Vagina (tissue), 2 donors: Measurements from ENCODE around the gene CFAP45. TPM values are rescaled to one million over a fixed set of nuclear protein-coding genes. Genes with fewer than 3 reads are reported as not detected.

Source experiments
- DNase-seq, 2 donors: peaks; one replicate each; pipeline ENCODE4 v3.0.0-alpha.2; 2017; ENCODE audit errors: extremely low spot score in 2 of 2
- H3K27ac ChIP-seq: fragments of 200-600 bp; sonication (generic); one replicate; pipeline ENCODE4 v1.5.1; 2019
- H3K27me3 ChIP-seq: fragments of 200-600 bp; sonication (generic); one replicate; pipeline ENCODE4 v1.5.1; 2019
- H3K36me3 ChIP-seq, 2 donors: fragments of 200-600 bp; sonication (generic); one replicate each; pipeline ENCODE4 v1.5.1; 2017 to 2019
- H3K4me1 ChIP-seq: fragments of 200-600 bp; sonication (generic); one replicate; pipeline ENCODE4 v1.5.1; 2019
- H3K4me3 ChIP-seq, 2 donors: fragments of 200-600 bp; sonication (generic); 1 replicate in 1 of 2; 2 replicates in 1 of 2; pipeline ENCODE4 v1.5.1; 2016 to 2019
- H3K9me3 ChIP-seq: fragments of 200-600 bp; sonication (generic); one replicate; pipeline ENCODE4 v1.5.1; 2019
- POLR2A ChIP-seq, 2 donors: fragments of 450-650 bp; IDR thresholded peaks; one replicate each; pipeline ENCODE4 v1.6.1; 2017; ENCODE audit warnings: antibody characterized with exemption in 2 of 2, mild to moderate bottlenecking in 2 of 2, moderate library complexity in 2 of 2
- POLR2AphosphoS5 ChIP-seq, 2 donors: sonication (generic); formaldehyde crosslinking; IDR thresholded peaks; one replicate each; pipeline ENCODE4 v1.9.0; 2017; ENCODE audit warnings: antibody characterized with exemption in 2 of 2, mild to moderate bottlenecking in 2 of 2, low read depth in 1 of 2; ENCODE audit not compliant: insufficient read depth in 1 of 2
- intact Hi-C: fragments of 100-400 bp; cut with DNase I; formaldehyde crosslinking; loops from one replicate; pipeline ENCODE4 v1.15.1; 2023
- total RNA-seq: library from RNA; depleted of rRNA; stranded (reverse); fragments of >200 nt; gene quantifications from one replicate; pipeline ENCODE4 v1.2.3, GENCODE V29; 2016
- TF ChIP-seq, protein P1 (sequence below), 3 experiments: fragments of 450-650 bp in 2 of 3; fragments of 200-600 bp in 1 of 3; sonication (generic) in 1 of 3; IDR thresholded peaks; one replicate each; pipeline ENCODE4 v1.5.1; 2017 to 2019; ENCODE audit warnings: antibody characterized with exemption in 3 of 3, mild to moderate bottlenecking in 2 of 3, moderate library complexity in 2 of 3

Gene CFAP45
- total RNA-seq, 1 donor from 2014 or later = not detected

DNA sequence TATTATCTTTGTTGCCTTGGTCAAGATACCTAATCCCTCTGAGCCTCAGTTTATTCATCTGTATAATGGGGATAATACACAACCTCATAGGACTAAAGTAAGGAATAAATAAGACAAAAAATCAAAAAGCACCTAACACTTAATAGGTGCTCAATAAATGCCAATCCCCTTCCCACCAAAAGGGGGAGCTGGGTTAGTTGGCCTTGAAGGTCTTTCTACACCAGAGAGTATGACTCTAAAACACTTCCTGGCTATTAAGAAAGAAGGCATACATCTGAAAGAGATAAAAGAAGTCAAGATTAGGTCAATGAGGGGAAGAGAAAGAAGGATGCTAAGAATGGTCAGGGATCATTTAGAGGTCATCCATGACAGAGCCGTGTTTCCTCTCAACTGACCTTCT is 48.6 kb downstream of the CFAP45 start:
- Histone ChIP-seq H3K4me1 (peaks cover 30% of the 10 kb centered on the region), H3K36me3 (no peaks in the 10 kb centered on the region), H3K4me3 (no peak overlapping the region), H3K27me3 (no peaks in the 10 kb centered on the region), H3K27ac (no peak overlapping the region), H3K9me3 (no peaks in the 10 kb centered on the region)
- intact Hi-C loops = no loop called here
- no peak for DNase-seq
- no peak for TF ChIP-seq POLR2AphosphoS5 (IDR thresholded peaks at IDR 0.05; ENCODE audit: insufficient read depth in 1 of 2, low read depth in 1 of 2)
- TF ChIP-seq POLR2A (IDR thresholded peaks at IDR 0.05) = no peak
- TF ChIP-seq, protein P1, sequence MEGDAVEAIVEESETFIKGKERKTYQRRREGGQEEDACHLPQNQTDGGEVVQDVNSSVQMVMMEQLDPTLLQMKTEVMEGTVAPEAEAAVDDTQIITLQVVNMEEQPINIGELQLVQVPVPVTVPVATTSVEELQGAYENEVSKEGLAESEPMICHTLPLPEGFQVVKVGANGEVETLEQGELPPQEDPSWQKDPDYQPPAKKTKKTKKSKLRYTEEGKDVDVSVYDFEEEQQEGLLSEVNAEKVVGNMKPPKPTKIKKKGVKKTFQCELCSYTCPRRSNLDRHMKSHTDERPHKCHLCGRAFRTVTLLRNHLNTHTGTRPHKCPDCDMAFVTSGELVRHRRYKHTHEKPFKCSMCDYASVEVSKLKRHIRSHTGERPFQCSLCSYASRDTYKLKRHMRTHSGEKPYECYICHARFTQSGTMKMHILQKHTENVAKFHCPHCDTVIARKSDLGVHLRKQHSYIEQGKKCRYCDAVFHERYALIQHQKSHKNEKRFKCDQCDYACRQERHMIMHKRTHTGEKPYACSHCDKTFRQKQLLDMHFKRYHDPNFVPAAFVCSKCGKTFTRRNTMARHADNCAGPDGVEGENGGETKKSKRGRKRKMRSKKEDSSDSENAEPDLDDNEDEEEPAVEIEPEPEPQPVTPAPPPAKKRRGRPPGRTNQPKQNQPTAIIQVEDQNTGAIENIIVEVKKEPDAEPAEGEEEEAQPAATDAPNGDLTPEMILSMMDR (IDR thresholded peaks at IDR 0.05) = no peak

DNA sequence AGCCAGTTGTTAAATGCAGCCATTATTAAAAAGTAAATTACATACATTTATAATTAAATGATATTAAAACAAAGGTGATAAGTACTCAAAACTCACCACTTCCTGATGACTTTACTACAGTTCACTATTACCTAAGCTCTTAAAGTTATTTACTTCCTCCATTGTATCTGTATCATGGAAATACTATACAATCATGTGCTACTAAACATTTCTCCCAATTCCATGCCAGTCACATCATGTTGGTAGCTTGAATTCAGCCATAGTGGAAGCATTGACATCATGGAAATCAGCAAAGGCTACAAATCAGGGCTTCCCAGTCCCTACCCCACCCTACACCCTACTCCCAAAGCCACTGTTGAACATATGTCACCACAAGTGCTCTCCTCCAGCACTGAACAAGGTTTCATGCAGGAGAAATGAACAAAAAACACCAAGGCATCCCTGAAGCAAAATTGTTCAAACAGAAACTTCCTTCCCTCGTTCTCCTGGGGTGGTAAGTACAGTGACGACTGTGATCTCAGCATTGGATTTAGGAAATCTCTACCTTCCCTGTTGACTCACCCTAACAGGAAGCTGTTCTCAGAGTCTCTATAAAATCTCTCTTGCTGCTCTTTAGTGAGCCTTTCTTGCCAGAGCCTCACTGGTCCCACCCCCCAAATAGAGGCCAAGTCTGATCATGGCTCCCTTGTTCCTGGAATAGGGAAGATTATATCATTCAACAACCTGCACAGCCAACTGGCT is 50.2 kb downstream of the CFAP45 start:
- DNase-seq = no peak
- H3K27ac ChIP-seq = peak overlapping the region; percentile 21
- no peaks in the 10 kb centered on the region for H3K9me3 ChIP-seq
- no peaks in the 10 kb centered on the region for H3K27me3 ChIP-seq
- H3K4me3 ChIP-seq = no peak overlapping the region
- H3K4me1 ChIP-seq = peaks cover 19% of the 10 kb centered on the region
- intact Hi-C loops = no loop called here
- no peak for TF ChIP-seq POLR2AphosphoS5 (IDR thresholded peaks at IDR 0.05; ENCODE audit: insufficient read depth in 1 of 2, low read depth in 1 of 2)
- TF ChIP-seq, protein P1 (IDR thresholded peaks at IDR 0.05) = no peak
- no peak for TF ChIP-seq POLR2A (IDR thresholded peaks at IDR 0.05)
- no peaks in the 10 kb centered on the region for H3K36me3 ChIP-seq

DNA sequence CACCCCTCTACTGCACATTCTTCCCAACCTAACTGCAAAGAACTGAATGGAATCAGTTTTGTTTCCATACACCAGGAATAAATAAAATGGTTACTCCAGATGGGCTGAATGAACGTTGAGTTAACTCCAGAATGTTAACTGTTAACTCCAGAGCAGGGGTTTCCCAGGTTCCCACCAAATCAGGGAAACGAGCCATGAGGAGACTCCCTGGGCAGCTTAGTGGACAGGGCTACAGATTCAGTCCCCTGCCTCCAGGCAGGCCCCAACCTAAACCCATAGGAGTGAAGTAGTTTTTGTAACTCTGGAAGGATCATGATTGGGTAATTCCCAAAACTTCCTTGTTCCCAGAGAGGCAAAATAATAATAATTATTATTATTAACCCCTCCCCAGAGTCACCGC is 51.6 kb downstream of the CFAP45 start:
- Histone ChIP-seq H3K27me3 (no peaks in the 10 kb centered on the region), H3K9me3 (no peaks in the 10 kb centered on the region), H3K36me3 (no peaks in the 10 kb centered on the region), H3K27ac (no peak overlapping the region), H3K4me1 (peaks cover 13% of the 10 kb centered on the region), H3K4me3 (no peak overlapping the region)
- DNase-seq = no peak
- intact Hi-C loops = no loop called here
- TF ChIP-seq, protein P1 (IDR thresholded peaks at IDR 0.05) = no peak
- no peak for TF ChIP-seq POLR2AphosphoS5 (IDR thresholded peaks at IDR 0.05; ENCODE audit: insufficient read depth in 1 of 2, low read depth in 1 of 2)
- no peak for TF ChIP-seq POLR2A (IDR thresholded peaks at IDR 0.05)

DNA sequence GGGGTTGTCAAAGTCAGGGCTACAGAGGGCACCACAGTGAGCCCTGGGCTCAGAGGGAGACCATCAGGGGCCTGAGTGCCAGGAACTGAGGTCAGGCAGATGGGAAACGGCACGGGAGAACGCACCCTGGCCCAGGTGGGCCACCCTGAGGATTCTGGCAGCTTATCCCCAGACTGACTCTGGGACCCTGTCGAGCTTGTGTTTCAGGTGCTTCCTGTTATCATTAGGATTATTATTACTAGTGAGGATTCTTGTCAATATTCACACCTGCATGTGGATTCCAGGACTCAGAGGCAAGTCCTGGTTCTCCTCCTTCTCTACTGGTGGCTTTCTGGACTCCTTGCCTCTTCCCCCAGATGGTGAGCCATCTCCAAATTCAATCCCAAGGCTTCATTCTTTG is 52.7 kb downstream of the CFAP45 start:
- intact Hi-C loops = no loop called here
- H3K4me1 ChIP-seq = peaks cover 8% of the 10 kb centered on the region
- H3K36me3 ChIP-seq = no peaks in the 10 kb centered on the region
- no peaks in the 10 kb centered on the region for H3K27me3 ChIP-seq
- H3K9me3 ChIP-seq = no peaks in the 10 kb centered on the region
- no peak overlapping the region for H3K4me3 ChIP-seq
- no peak overlapping the region for H3K27ac ChIP-seq
- TF ChIP-seq POLR2AphosphoS5 (IDR thresholded peaks at IDR 0.05; ENCODE audit: insufficient read depth in 1 of 2, low read depth in 1 of 2) = no peak
- TF ChIP-seq, protein P1 (IDR thresholded peaks at IDR 0.05) = no peak
- TF ChIP-seq POLR2A (IDR thresholded peaks at IDR 0.05) = no peak
- no peak for DNase-seq
